NCI-H345 (cell line): Measurements from ENCODE around the gene ELFN1.

Experiments
- DNase-seq: peaks from one replicate; lab custom pipeline; 2025; lab: John Stamatoyannopoulos, UW

ELFN1 gene

GRCh38 chr7:1642291-1642731 lies 27.8 kb upstream of the ELFN1 start:
- no peak for DNase-seq

DNA sequence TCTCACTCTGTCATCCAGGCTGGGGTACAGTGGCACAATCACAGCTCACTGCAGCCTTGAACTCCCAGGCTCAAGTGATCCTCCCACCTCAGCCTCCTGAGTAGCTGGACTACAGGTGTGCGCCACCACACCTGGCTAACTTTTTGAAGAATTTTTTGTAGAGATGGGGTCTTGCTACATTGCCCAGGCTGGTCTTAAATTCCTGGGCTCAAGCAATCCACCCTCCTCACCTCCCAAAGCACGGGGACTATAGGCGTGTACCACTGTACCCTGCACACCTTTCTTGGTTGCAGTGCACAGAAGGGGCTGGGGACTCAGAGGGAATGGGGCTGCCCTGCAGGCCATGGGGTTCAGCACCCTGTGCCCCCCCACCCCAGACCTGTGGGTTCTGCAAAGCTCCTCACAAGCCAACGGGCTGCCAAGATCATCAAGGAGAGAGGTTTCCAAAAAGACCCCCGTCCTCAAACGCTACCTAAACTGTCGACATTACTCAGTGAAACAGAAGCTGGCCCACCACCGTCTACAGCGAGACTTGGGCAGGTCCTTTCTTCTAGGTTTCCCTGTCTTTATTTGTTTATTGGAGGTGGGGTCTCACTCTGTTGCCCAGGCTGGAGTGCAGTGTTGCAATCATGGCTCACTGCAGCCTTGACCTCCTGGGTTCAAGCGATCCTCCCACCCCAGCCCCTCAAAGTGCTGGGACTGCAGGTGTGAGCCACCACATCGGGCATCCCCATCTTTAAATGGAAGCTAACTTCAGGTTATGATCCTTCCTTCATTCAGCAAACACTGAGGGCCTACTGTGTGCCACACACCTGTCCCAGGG lies 26.6 kb upstream of the ELFN1 start:
- no peak for DNase-seq

- DNase-seq: no peak
Measured at GRCh38 chr7:1644341-1645070, 25.6 kb upstream of the ELFN1 start.

GRCh38 chr7:1645071-1645409 lies 25.0 kb upstream of the ELFN1 start:
- DNase-seq: no peak

- DNase-seq: no peak
Measured at GRCh38 chr7:1645476-1645875, 24.6 kb upstream of the ELFN1 start.

- DNase-seq: no peak
Measured at GRCh38 chr7:1646391-1646790, 23.7 kb upstream of the ELFN1 start.

- peak; percentile 79 for DNase-seq
Measured at GRCh38 chr7:1646957-1647891, 22.9 kb upstream of the ELFN1 start.

GRCh38 chr7:1647961-1648672 lies 22.0 kb upstream of the ELFN1 start:
- DNase-seq: no peak

DNA sequence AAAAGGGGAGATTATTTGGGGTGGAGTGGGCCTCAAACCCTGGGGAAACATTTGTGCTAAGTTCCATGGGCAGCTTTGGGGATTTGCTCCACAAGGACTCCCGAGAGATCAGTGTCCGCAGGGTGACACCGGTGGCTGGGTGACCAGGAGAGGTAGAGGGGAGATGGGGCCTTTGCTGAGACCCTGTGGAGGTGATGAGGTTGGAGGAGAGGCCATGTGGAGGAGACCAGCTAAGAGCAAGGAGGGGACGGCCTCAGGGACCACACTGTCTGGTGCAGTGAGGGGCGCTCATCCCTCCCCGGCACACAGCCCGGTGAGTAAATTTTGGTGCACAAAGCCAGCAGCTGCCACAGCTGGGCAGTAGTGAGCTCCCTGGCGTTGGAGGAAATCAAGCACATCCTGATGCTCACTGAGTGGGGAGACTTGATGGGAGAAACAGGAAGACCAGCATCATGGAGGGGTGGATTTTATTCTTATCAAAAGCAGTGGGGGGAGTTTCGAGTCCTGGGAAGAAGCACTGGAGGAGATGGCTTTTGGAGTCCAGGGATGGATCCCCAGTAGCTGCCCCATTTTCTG lies 20.2 kb upstream of the ELFN1 start:
- DNase-seq: no peak

GRCh38 chr7:1650363-1651030 lies 19.6 kb upstream of the ELFN1 start:
- DNase-seq: no peak

GRCh38 chr7:1651031-1651446 lies 19.0 kb upstream of the ELFN1 start:
- no peak for DNase-seq

GRCh38 chr7:1651891-1652290 lies 18.2 kb upstream of the ELFN1 start:
- no peak for DNase-seq

DNA sequence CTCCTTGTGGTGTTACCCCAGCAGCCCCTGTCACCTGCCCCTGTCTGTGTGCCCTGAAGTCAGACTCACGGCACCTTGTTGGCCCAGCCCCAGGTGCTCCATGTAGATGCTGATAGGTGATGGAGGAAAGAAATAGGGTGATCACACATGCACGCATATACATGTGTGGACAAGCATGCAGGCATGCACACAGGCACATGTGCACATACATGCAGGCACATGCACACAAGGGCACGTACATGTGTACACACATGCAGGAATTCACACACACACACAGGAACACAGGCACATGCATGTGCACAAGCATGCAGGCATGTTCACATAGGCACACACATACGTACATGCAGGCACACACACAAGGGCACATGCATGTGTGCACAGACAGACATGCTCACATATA lies 16.6 kb upstream of the ELFN1 start:
- DNase-seq: no peak

DNA sequence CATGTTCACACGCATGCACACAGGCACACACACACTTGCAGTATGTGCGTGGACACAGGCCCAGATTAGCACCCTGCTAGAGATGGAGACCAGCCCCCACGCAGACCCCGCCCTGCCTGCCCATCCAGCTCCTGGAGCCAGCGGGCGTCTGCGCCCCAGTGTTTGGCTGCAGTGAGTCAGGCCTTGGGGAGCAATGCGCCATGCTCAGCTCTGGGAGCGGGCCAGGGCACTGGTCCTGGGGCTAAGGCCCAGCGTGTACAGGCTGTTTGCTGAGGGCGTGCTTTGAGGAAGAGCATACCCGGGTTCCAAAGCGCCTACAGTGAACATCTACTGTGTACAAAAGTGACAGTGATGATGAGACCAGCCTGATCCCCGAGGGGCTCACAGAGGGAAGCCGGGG lies 16.0 kb upstream of the ELFN1 start:
- no peak for DNase-seq

DNA sequence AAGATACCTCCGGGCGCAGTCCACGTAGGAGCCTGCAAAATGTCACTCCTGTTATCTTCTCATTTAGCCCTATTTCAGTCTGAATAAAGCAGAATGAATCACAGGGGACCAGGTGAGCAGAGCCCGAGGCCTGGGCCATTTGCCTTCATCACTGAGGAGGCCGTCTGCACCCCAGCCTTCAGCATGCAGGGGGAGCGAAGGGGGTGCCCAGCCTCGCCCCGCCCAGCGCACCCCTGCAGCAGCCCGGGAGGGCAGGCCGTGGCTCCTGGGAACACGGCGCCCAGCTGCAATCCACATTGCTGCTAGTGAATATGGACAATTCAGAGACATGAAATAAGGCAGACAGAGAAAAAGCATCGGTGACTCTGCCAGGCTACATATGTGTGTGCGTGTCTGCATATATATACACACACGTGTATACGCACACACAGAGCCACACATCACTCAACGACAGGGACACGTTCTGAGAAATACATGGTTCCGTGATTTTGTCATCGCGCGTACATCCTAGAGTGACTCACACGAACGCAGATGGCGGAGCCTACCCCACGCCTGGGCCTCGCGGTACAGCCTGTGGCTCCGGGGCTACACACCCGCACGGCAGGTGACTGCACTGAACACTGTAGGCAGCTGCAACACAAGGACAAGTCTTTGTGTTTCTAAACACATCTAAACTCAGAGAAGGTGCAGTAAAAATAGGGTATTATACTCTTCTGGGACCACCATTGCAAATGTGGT lies 15.2 kb upstream of the ELFN1 start:
- DNase-seq: no peak

DNA sequence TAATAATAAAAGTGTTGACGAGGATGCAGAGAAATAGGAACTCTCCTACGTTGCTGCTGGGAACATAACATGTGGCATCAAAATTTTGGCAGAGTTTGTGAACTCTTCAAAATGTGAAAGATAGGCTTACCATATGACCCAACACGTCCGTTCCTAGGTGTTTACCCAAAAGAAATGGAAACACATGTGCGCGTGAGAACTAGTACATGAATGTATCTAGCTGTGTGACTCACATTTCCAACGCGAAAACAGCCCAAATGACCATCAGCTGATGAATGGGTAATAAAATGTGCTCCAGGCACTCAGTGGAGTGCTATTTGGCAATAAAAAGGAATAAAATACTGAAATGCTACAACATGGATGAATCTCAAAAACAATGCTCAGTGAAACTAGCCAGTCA lies 10.4 kb upstream of the ELFN1 start:
- DNase-seq: no peak

GRCh38 chr7:1661461-1661860 lies 8.6 kb upstream of the ELFN1 start:
- DNase-seq: no peak

DNA sequence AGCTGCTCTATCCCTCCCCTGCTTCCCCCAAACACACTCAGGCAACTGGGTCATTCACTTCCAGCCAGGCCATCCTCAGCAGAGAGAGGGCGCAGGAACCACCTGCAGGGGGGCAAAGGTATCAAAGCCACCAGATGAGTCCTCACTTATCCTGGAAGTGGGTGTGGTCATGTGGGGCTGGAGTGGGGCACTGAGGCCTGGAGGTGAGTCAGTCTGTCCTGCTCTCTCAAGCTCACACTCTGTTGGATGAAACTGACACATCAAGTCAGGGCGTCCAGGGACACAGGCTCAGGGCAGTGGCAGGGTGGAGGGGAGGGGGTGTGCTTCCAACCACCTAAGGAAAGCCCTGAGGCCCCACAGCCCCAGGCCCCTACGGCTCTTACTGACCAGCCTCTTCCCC lies 8.0 kb upstream of the ELFN1 start:
- DNase-seq: no peak

DNA sequence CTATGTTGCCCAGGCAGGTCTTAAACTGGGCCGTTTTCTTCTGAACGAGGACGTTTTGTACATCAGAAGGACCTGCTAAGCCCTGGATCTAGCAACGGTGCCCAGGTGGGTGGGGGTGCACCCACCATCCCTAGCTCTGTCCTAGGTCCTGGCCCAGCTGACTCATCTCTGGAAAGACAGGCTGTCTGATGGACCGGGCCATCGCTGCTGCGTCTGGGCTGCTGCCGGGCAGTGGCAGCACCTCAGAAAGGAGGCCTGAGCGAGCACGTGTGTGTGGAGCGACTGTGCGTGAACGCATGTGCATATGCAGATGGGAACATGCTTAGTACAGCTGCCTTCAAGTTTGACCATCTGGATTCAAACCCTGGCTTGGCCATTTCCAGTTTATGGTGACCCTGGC lies 7.3 kb upstream of the ELFN1 start:
- DNase-seq: no peak

- no peak for DNase-seq
Measured at GRCh38 chr7:1663223-1663622, 6.9 kb upstream of the ELFN1 start.
